NCI-H2196 treated with DMSO at 0.1 percent for 48 hours (cell line): ENCODE measurements around the gene ACKR3.

Source experiments
- DNase-seq: peaks from one replicate; lab custom pipeline; 2025; ENCODE audit not compliant: unreplicated experiment; lab: John Stamatoyannopoulos, UW

ACKR3 gene

DNA sequence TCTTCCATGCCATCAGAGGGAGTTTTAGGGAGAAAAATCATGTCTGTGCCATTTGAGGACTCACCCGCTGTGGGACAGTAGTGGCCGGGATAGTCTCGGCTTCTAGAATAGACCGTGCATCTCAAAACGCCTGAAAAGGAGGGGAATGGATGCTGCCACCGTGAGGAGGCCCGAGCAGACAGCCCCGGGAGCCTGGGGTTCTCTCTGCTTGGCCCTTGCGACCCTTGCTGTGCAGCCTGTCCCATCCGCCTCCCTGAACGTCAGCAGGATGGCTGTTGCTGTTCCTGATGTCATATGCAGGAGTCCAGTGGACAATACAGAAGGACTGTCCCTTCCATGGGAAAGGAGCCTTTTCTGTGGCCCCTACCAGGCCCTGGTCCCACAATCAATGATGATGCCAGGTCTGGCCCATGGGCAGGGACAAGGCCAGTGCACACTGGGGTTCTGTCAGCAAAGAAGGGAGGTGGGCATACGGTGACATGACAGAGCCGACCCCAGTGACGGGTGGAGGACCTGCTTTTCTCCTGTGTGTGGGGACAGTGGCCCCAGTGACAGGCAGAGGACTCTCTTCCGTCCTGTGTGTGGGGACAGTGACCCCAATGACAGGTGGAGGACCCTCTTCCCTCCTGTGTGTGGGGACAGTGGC is 58.8 kb downstream of the ACKR3 start:
- DNase-seq, result no peak

DNA sequence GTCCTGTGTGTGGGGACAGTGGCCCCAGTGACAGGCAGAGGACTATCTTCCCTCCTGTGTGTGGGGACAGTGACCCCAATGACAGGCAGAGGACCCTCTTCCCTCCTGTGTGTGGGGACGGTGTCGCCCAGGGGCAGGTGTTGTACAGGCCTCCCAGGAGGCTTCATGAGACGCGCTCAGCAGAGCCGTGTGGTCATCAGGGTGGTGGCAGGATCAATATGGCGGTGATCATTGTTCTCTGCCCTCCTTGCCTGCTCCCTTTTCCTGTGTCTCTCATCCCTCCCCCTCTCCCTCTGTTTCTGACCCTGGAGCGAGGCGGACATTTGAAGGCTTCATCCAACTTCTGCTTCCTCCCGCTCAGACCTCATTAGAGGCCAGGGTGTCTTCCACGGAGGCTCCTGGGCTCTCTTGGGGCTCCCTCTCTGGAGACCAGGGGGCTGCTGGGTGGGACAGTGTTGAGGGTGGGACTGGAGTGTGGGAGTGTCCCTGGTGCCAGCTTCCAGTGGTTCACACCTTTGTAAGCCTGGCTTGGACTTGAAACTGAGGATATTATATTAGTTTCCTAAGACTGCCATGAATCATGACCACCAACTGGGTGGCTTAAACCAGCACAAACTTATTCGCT is 59.5 kb downstream of the ACKR3 start:
- DNase-seq, result no peak

DNA sequence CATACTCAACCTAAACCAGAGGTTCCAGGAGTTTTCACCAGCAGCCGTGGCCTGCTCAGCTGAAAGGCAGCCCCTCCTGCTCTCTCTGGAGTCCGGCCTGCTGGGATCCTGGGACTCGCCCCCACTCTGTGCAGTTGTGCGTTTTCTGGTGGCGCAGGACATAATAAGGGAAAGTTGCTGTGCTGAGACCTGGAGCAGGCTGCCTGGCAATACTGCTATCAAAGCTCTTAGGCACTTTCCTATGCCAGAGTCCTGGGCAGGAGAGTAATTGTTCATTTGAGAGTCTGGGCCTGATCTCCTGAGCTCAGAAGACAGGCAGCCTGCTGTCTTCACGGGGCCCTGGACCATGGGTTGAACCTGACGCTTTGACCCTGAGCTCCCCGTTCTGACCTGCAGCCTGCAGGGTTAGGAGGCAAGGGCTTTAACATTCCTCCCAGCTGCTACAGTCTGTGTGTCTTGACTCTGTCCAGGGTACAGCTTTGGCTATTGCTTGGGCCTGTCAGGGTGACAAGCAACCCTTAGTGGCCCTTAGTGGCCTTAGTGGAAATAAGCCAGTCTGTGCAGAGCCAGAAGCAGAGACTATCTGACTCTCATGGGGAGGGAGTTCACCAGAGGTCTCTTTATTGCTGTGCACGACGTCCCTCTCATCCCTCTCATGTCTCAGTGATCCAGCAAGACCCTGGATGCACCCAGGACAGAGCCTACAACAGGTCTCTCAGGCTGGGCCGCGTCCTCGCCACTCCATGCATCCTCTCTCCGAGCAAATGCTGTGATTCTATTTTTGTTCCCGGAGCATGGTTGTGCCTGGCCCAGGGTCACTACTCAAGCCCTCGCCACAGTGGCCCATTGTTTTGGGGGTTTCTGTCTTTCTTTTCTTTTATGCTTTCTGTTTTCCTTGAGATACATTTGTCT is 60.6 kb downstream of the ACKR3 start:
- DNase-seq, result no peak

DNA sequence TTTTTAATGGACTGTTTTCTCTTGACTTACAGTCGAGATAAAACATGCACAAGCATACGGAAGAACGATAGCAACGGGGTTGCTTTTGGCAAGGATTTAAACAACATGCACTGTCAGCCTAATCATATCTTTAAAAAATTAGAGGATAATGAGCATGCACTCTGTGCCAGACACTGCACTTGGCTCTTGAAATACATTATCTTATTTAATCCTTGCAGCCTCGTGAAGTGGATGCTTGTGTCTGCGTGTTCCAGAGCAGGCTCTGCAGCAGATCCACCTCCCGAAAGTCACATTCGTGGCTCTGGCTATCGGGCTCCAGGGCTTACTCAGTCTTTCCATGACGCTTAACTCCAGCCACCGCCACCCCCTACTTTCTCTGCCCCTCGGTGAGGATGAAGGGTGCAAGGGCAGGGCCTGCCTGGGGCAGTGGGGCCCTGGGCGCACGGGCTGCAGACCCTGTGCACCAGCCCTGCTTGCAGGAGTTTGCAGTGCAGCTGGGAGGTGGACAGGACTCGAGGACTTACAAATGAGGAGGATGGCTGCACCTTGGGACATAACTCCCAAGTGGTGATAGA is 61.7 kb downstream of the ACKR3 start:
- no peak for DNase-seq

DNA sequence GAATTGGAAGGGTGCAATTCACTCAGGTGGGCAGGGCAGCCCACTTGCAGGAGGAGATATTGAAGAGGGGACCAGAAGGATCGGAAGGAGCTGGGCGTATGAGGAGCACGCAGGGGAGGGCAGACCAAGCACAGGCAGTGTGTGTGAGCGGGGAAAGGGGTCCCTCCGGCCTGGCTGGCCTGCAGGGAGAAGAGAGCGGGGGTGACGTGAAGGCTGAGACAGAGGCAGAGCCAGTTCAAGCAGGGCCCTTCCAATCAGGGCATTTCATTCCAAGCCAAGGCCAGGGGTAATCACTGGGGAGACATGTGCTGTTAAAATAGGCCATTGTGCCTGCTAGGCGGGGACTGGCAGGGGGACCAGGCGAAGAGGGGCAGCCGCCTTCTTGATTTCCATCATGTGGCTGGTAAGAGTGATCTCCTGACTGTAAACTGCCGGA is 62.2 kb downstream of the ACKR3 start:
- no peak for DNase-seq
